MM.1S (cell line): Measurements from ENCODE around the gene PARP15.

ENCODE experiments used
- DNase-seq: peaks from one replicate; pipeline ENCODE4 v3.0.0-alpha.2; 2015
- H2AFZ ChIP-seq: fragments of 300-600 bp; sonication (generic); 2 replicates; pipeline ENCODE4 v1.6.0; 2016; ENCODE audit warnings: antibody characterized with exemption, low read length
- H3F3A ChIP-seq: fragments of 300-600 bp; sonication (generic); 2 replicates; pipeline ENCODE4 v1.6.1; 2016; ENCODE audit warnings: mild to moderate bottlenecking, antibody characterized with exemption, low read length, moderate library complexity, mixed read lengths; ENCODE audit not compliant: insufficient read depth
- H3K27ac ChIP-seq: fragments of 300-600 bp; sonication (generic); 2 replicates; pipeline ENCODE4 v1.5.1; 2016; ENCODE audit warnings: mild to moderate bottlenecking, low read length
- H3K27me3 ChIP-seq: fragments of 300-600 bp; sonication (generic); replicated peaks from 2 replicates; pipeline ENCODE4 v1.6.0; 2016; ENCODE audit warnings: low read length; ENCODE audit not compliant: insufficient read depth
- H3K36me3 ChIP-seq: fragments of 300-600 bp; sonication (generic); replicated peaks from 2 replicates; pipeline ENCODE4 v1.6.1; 2016; ENCODE audit warnings: mild to moderate bottlenecking, low read length, mixed read lengths; ENCODE audit not compliant: insufficient read depth
- H3K4me1 ChIP-seq: fragments of 300-600 bp; sonication (generic); 2 replicates; pipeline ENCODE4 v1.6.1; 2016; ENCODE audit warnings: low read length, mixed read lengths
- H3K4me2 ChIP-seq: fragments of 300-600 bp; sonication (generic); 2 replicates; pipeline ENCODE4 v1.6.0; 2016; ENCODE audit warnings: low read depth, low read length
- H3K4me3 ChIP-seq: fragments of 300-600 bp; sonication (generic); 2 replicates; pipeline ENCODE4 v1.5.1; 2016; ENCODE audit warnings: low read length, mixed read lengths
- H3K79me2 ChIP-seq: fragments of 300-600 bp; sonication (generic); 2 replicates; pipeline ENCODE4 v1.6.1; 2016; ENCODE audit warnings: mixed run types, low read length, mixed read lengths
- H3K9ac ChIP-seq: fragments of 300-600 bp; sonication (generic); 2 replicates; pipeline ENCODE4 v1.6.1; 2016; ENCODE audit warnings: low read length, mixed read lengths
- H3K9me2 ChIP-seq: fragments of 300-600 bp; sonication (generic); replicated peaks from 2 replicates; pipeline ENCODE4 v1.6.1; 2016; ENCODE audit warnings: mild to moderate bottlenecking, low read length, mixed read lengths; ENCODE audit not compliant: insufficient read depth
- H3K9me3 ChIP-seq: fragments of 300-600 bp; sonication (generic); replicated peaks from 2 replicates; pipeline ENCODE4 v1.6.1; 2016; ENCODE audit warnings: mild to moderate bottlenecking, low read length, mixed read lengths; ENCODE audit not compliant: insufficient read depth
- H4K20me1 ChIP-seq: fragments of 300-600 bp; sonication (generic); 2 replicates; pipeline ENCODE4 v1.6.1; 2016; ENCODE audit warnings: mild to moderate bottlenecking, low read length, moderate library complexity, mixed read lengths; ENCODE audit not compliant: insufficient read depth
- EZH2 ChIP-seq: fragments of 300-600 bp; sonication (generic); optimal IDR thresholded peaks from 2 replicates; pipeline ENCODE3; 2017; ENCODE audit warnings: low read depth, mild to moderate bottlenecking, antibody characterized with exemption, low read length, mixed read lengths
- EZH2phosphoT487 ChIP-seq: fragments of 300-600 bp; sonication (generic); IDR thresholded peaks from 2 replicates; pipeline ENCODE4 v1.6.1; 2018; ENCODE audit warnings: antibody characterized with exemption, low read length
- TF ChIP-seq, protein P1 (sequence below): fragments of 300-600 bp; sonication (generic); IDR thresholded peaks from 2 replicates; pipeline ENCODE4 v1.5.1; 2016; ENCODE audit warnings: antibody characterized with exemption, low read length, mixed read lengths

PARP15 gene

DNA sequence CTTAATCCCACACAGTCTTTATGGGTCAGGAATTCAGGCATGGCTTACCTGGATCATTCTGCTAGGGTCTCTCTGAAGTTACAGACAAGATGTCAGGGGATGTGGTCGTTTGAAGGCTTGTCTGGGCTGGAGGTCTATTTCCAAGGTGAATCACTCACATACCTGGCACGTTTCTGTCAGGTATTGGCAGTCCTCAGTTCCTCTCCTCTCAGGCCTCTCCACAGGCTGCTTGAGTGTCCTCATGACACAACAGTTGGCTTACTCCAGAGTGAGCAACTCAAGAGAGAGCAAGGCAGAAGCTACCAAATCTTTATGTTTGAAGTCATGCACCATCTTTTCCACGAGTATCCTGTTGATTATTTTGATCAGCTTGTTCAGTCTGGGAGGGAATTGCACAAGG is 59.2 kb downstream of the PARP15 start:
- H3K9ac ChIP-seq, result no peak overlapping the region
- DNase-seq, result no peak
- H4K20me1 ChIP-seq, result no peaks in the 10 kb centered on the region
- no peak overlapping the region for H3K4me2 ChIP-seq
- no peak for TF ChIP-seq EZH2
- TF ChIP-seq EZH2phosphoT487, result no peak
- TF ChIP-seq, protein P1, sequence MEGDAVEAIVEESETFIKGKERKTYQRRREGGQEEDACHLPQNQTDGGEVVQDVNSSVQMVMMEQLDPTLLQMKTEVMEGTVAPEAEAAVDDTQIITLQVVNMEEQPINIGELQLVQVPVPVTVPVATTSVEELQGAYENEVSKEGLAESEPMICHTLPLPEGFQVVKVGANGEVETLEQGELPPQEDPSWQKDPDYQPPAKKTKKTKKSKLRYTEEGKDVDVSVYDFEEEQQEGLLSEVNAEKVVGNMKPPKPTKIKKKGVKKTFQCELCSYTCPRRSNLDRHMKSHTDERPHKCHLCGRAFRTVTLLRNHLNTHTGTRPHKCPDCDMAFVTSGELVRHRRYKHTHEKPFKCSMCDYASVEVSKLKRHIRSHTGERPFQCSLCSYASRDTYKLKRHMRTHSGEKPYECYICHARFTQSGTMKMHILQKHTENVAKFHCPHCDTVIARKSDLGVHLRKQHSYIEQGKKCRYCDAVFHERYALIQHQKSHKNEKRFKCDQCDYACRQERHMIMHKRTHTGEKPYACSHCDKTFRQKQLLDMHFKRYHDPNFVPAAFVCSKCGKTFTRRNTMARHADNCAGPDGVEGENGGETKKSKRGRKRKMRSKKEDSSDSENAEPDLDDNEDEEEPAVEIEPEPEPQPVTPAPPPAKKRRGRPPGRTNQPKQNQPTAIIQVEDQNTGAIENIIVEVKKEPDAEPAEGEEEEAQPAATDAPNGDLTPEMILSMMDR, result no peak
- H3K9me3 ChIP-seq, result no peaks in the 10 kb centered on the region
- H3K27ac ChIP-seq, result no peak overlapping the region
- no peaks in the 10 kb centered on the region for H3F3A ChIP-seq
- no peak overlapping the region for H2AFZ ChIP-seq
- H3K36me3 ChIP-seq, result no peaks in the 10 kb centered on the region
- H3K4me1 ChIP-seq, result no peaks in the 10 kb centered on the region
- H3K27me3 ChIP-seq, result no peaks in the 10 kb centered on the region
- no peaks in the 10 kb centered on the region for H3K9me2 ChIP-seq
- no peaks in the 10 kb centered on the region for H3K79me2 ChIP-seq
- H3K4me3 ChIP-seq, result no peak overlapping the region

DNA sequence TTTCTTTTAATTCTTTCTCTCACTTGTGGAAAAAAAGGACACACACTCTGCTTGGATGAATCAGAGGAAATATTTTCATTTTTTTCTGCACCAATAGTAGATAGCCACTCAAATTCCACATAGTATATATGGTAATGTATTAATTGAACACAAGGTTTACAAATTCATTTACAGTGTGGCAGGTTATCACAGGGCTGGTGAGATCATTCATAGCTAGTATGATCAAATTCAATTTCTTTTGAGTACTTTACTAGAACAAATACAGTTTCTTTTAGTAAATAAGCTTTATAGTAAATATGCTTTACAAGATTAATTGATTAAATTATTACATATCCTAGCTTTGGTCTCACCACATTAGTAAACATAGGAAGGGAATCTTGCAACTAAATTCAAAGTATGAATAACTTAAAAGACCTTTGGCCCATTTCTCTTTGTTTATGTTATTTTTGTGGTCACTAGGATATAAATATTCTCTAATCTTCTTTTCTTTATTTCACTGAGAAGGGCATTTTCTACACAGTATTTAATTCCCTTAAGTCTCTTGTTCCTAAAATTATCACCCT is 63.1 kb downstream of the PARP15 start:
- Histone ChIP-seq H3K4me3 (no peak overlapping the region), H3K27me3 (no peaks in the 10 kb centered on the region), H3K4me2 (no peak overlapping the region), H3K9me2 (no peaks in the 10 kb centered on the region), H3F3A (no peaks in the 10 kb centered on the region), H3K79me2 (no peaks in the 10 kb centered on the region), H3K9me3 (no peaks in the 10 kb centered on the region), H3K4me1 (no peaks in the 10 kb centered on the region; the same call in 1 of the 2 replicates), H3K9ac (no peak overlapping the region), H2AFZ (no peak overlapping the region), H3K27ac (no peak overlapping the region), H3K36me3 (no peaks in the 10 kb centered on the region), H4K20me1 (no peaks in the 10 kb centered on the region)
- DNase-seq, result no peak
- TF ChIP-seq EZH2 (no peak), EZH2phosphoT487 (no peak)
- TF ChIP-seq, protein P1, result no peak

DNA sequence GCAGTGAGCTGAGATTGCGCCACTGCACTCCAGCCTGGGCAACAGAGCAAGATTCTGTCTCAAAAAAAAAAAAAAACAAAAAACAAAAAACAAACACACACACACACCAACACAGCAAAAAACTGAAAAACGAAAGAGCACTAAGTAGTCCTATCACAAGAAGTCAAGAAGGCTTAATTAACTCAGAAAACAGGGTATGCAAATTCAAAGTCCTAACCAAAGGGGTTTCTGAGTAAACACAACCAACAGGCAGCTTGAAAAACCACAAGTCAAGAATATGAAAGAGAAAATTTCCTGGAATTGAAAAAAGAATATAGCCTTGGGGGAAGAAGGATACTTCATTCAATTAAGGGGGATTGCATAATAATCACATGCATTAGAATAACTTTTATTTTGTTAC is 65.5 kb downstream of the PARP15 start:
- H2AFZ ChIP-seq, result no peak overlapping the region
- H3K9ac ChIP-seq, result no peak overlapping the region
- peak; percentile 63 for DNase-seq
- no peak overlapping the region for H3K4me3 ChIP-seq
- H3K4me1 ChIP-seq, result no peaks in the 10 kb centered on the region; the same call in 1 of the 2 replicates
- H4K20me1 ChIP-seq, result no peaks in the 10 kb centered on the region
- H3F3A ChIP-seq, result no peaks in the 10 kb centered on the region
- no peaks in the 10 kb centered on the region for H3K36me3 ChIP-seq
- H3K9me2 ChIP-seq, result no peaks in the 10 kb centered on the region
- H3K79me2 ChIP-seq, result no peaks in the 10 kb centered on the region
- 0 out of 2 replicates have a peak overlapping the region, but pooled peaks have one; percentile 18 for H3K4me2 ChIP-seq
- no peaks in the 10 kb centered on the region for H3K9me3 ChIP-seq
- no peaks in the 10 kb centered on the region for H3K27me3 ChIP-seq
- TF ChIP-seq, protein P1, result no peak
- no peak for TF ChIP-seq EZH2phosphoT487
- no peak for TF ChIP-seq EZH2
- H3K27ac ChIP-seq, result no peak overlapping the region
